DOHH2 (cell line): ENCODE measurements around the gene PTX4.
"Not testable (repeated sequence)": the region's sequence is repeated elsewhere in the genome, so short reads cannot be mapped to it uniquely, and the experiment has no call there.

Experiments used
- H3F3A ChIP-seq: fragments of 200-600 bp; sonication (generic), shearing (Covaris generic); 2 replicates; pipeline ENCODE4 v1.6.0; 2016; ENCODE audit warnings: antibody characterized with exemption, mild to moderate bottlenecking; ENCODE audit not compliant: control insufficient read depth, insufficient read depth
- H3K27ac ChIP-seq: fragments of 200-600 bp; sonication (generic); 2 replicates; pipeline ENCODE4 v1.5.1; 2014; ENCODE audit warnings: low read depth, mild to moderate bottlenecking, low read length, moderate library complexity
- H3K27me3 ChIP-seq: fragments of 200-600 bp; sonication (generic); 2 replicates; pipeline ENCODE4 v1.6.1; 2014; ENCODE audit warnings: mild to moderate bottlenecking, low read length, mixed read lengths; ENCODE audit not compliant: control insufficient read depth
- H3K36me3 ChIP-seq: fragments of 200-600 bp; sonication (generic); 2 replicates; pipeline ENCODE4 v1.6.1; 2014; ENCODE audit warnings: mild to moderate bottlenecking, low read length, moderate library complexity, mixed read lengths; ENCODE audit not compliant: control insufficient read depth
- H3K4me1 ChIP-seq: fragments of 200-600 bp; sonication (generic); 2 replicates; pipeline ENCODE4 v1.6.1; 2014; ENCODE audit warnings: mild to moderate bottlenecking, low read length, mixed read lengths; ENCODE audit not compliant: control insufficient read depth
- H3K4me2 ChIP-seq: fragments of 200-600 bp; sonication (generic); 2 replicates; pipeline ENCODE4 v1.6.0; 2014; ENCODE audit warnings: mild to moderate bottlenecking, low read length, moderate library complexity
- H3K4me3 ChIP-seq: fragments of 200-600 bp; sonication (generic); 2 replicates; pipeline ENCODE4 v1.5.1; 2014; ENCODE audit warnings: mild to moderate bottlenecking, low read length, mixed read lengths
- H3K79me2 ChIP-seq: fragments of 200-600 bp; sonication (generic); 2 replicates; pipeline ENCODE4 v1.6.1; 2014; ENCODE audit warnings: mild to moderate bottlenecking, low read length, mixed read lengths; ENCODE audit not compliant: control insufficient read depth
- H3K9me2 ChIP-seq: fragments of 200-600 bp; sonication (generic); replicated peaks from 2 replicates; pipeline ENCODE4 v1.6.1; 2014; ENCODE audit warnings: mild to moderate bottlenecking, low read length, mixed read lengths; ENCODE audit not compliant: control insufficient read depth
- H3K9me3 ChIP-seq: fragments of 200-600 bp; sonication (generic); 2 replicates; pipeline ENCODE4 v1.6.1; 2014; ENCODE audit warnings: antibody characterized with exemption, low read length, mixed read lengths; ENCODE audit not compliant: control insufficient read depth, insufficient read depth
- H4K20me1 ChIP-seq: fragments of 200-600 bp; sonication (generic); 2 replicates; pipeline ENCODE4 v1.6.0; 2014; ENCODE audit warnings: low read depth, mild to moderate bottlenecking, antibody characterized with exemption, low read length, moderate library complexity; ENCODE audit not compliant: control insufficient read depth, insufficient read depth
- EZH2phosphoT487 ChIP-seq: fragments of 200-600 bp; sonication (generic); IDR thresholded peaks from 2 replicates; pipeline ENCODE4 v1.6.1; 2017; ENCODE audit warnings: borderline replicate concordance, mild to moderate bottlenecking, antibody characterized with exemption, low read length, moderate library complexity, mixed read lengths
- TF ChIP-seq, protein P1 (sequence below): fragments of 200-600 bp; sonication (generic); IDR thresholded peaks from one replicate; pipeline ENCODE4 v1.5.1; 2014; ENCODE audit warnings: antibody characterized with exemption, mild to moderate bottlenecking, low read depth, low read length; ENCODE audit not compliant: poor library complexity, severe bottlenecking

The PTX4 gene

DNA sequence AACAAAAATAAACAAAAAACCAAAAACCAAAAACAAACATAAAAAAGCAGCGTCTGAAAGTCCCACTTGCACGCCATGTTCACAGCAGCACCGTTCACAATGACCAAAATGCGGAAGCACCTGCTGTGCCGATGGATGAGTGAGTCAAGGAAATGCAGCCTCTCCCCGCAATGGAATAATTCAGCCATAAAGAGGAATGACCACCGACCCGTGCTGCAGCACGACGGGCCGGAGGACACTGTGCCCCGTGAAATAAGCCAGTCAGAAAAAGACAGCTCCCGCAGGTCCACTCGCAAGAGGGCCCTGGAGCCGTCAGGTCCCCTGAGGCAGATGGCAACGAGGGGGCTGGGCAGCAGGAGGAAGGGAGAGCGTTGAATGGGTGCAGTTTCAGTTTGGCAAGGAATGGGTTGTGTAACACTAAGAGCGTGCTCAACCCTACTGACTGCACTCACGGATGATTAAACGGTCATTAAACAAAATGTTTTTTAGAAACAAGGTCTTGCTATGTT lies 19.0 kb downstream of the PTX4 start:
- no peak for TF ChIP-seq EZH2phosphoT487
- TF ChIP-seq, protein P1, sequence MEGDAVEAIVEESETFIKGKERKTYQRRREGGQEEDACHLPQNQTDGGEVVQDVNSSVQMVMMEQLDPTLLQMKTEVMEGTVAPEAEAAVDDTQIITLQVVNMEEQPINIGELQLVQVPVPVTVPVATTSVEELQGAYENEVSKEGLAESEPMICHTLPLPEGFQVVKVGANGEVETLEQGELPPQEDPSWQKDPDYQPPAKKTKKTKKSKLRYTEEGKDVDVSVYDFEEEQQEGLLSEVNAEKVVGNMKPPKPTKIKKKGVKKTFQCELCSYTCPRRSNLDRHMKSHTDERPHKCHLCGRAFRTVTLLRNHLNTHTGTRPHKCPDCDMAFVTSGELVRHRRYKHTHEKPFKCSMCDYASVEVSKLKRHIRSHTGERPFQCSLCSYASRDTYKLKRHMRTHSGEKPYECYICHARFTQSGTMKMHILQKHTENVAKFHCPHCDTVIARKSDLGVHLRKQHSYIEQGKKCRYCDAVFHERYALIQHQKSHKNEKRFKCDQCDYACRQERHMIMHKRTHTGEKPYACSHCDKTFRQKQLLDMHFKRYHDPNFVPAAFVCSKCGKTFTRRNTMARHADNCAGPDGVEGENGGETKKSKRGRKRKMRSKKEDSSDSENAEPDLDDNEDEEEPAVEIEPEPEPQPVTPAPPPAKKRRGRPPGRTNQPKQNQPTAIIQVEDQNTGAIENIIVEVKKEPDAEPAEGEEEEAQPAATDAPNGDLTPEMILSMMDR = no peak
- Histone ChIP-seq H3K4me2 (peak overlapping the region; percentile 94), H3F3A (peaks cover 6% of the 10 kb centered on the region; the same call in 1 of the 2 replicates), H3K4me3 (peak overlapping the region; percentile 74), H3K9me3 (no peaks in the 10 kb centered on the region), H4K20me1 (no peaks in the 10 kb centered on the region), H3K9me2 (no peaks in the 10 kb centered on the region), H3K27me3 (no peaks in the 10 kb centered on the region), H3K4me1 (peaks cover 49% of the 10 kb centered on the region), H3K27ac (peak overlapping the region; percentile 79), H3K36me3 (no peaks in the 10 kb centered on the region), H3K79me2 (peaks cover 93% of the 10 kb centered on the region)

DNA sequence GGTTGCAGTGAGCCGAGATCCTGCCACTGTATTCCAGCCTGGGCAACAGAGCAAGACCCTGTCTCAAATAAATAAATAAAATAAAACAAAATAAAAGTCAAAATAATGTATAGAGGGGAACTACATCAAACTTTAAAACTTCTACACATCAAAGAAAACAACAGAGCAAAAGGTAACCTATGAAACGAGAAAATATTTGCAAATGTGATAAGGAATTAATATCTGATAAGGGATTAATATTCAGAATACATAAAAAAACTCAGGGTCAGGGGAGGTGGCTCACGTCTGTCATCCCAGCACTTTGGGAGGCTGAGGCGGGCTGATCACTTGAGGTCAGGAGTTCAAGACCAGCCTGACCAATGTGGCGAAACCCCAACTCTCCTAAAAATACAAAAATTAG lies 19.6 kb downstream of the PTX4 start:
- peak overlapping the region; percentile 74 for H3K4me3 ChIP-seq
- H3K4me1 ChIP-seq = peaks cover 48% of the 10 kb centered on the region
- H3F3A ChIP-seq, H4K20me1 ChIP-seq, H3K27me3 ChIP-seq, H3K9me2 ChIP-seq, H3K9me3 ChIP-seq, H3K36me3 ChIP-seq: not testable (repeated sequence)
- peak overlapping the region; percentile 94 for H3K4me2 ChIP-seq
- peak overlapping the region; percentile 79 for H3K27ac ChIP-seq
- peaks cover 87% of the 10 kb centered on the region for H3K79me2 ChIP-seq

DNA sequence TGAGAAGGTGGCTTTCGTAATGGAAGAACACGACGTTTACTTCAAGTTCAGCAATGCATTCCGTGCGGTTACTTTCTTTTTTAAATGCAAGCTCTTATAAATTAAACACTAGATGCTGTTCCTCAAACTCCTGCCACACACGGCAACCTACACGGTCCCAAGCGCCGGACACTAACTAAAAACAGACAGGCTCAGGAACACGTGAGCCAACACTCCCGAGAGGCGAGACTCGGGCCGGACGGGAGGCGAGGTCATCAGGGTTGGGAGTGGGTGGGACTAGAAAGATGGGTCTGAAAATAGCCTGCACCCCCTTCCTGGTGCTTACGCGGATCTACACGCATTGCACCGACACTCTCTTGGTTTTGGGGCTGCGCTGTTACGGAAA lies 20.3 kb downstream of the PTX4 start:
- H3K27ac ChIP-seq = no peak overlapping the region
- no peak overlapping the region for H3K4me2 ChIP-seq
- H3K4me3 ChIP-seq = no peak overlapping the region
- no peak for TF ChIP-seq EZH2phosphoT487
- TF ChIP-seq, protein P1 = no peak
- H3K36me3 ChIP-seq = no peaks in the 10 kb centered on the region
- no peaks in the 10 kb centered on the region for H3K27me3 ChIP-seq
- no peaks in the 10 kb centered on the region for H3K9me3 ChIP-seq
- no peaks in the 10 kb centered on the region for H3K9me2 ChIP-seq
- H4K20me1 ChIP-seq = no peaks in the 10 kb centered on the region
- peaks cover 41% of the 10 kb centered on the region for H3K4me1 ChIP-seq
- H3F3A ChIP-seq = peaks cover 6% of the 10 kb centered on the region; the same call in 1 of the 2 replicates
- peaks cover 79% of the 10 kb centered on the region for H3K79me2 ChIP-seq

DNA sequence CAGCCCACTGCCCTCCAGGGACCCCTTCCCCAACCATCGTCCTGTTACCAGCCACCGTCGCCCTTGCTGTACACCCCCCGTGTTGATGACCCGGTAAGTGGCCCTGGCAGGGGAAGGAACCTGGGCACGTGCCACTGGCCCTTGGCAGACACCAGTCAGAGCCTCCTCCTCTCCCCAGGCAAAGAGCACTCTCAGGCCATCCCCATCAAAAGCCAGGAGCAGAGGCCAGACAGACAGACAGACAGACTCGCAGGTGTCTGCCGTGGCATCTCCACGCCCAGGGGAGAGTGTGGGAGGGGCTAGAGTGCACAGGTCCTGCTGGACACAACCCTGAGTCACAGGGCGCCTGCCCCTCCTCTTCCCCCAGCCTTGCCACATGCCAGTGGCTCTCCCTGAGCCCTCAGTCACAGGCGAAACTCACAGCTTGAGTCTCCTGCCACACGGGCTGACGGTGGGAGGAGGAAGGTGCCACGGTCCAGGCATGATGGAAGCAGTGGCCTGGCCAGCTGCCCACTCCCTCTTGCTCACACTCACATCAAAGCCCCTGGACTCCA lies 21.7 kb downstream of the PTX4 start:
- Histone ChIP-seq H3K79me2 (peaks cover 67% of the 10 kb centered on the region), H3K4me2 (no peak overlapping the region), H4K20me1 (no peaks in the 10 kb centered on the region), H3K4me1 (peaks cover 29% of the 10 kb centered on the region), H3F3A (no peaks in the 10 kb centered on the region), H3K4me3 (no peak overlapping the region), H3K36me3 (no peaks in the 10 kb centered on the region), H3K9me3 (no peaks in the 10 kb centered on the region), H3K9me2 (no peaks in the 10 kb centered on the region), H3K27me3 (no peaks in the 10 kb centered on the region), H3K27ac (no peak overlapping the region)
- TF ChIP-seq, protein P1 = no peak
- TF ChIP-seq EZH2phosphoT487 = no peak
